ENCODE data around the gene INS. TPM values are rescaled to one million over a fixed set of nuclear protein-coding genes. Genes with fewer than 3 reads are reported as not detected.

The INS gene
- total and polyA plus RNA-seq, 2 of the 4 experiments (the other 2 are of a cell fraction) = not detected

DNA sequence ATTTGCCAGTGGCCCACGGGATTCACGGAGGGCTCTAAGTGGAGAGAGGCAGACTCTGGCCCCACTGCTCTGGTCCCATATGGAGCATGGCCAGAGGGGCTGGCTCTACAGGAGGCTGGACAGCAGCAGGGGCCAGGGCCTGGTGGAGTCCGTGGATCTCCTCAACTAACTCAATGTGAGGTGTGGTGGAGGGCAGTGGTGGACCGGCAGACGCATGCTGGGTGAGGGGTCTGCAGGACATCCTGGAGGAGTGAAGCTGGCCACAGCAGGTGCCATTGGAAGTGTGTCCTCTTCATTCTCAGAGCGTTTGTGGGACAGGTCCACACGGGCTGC lies 37.4 kb downstream of the INS start:
- Histone ChIP-seq H3K4ac (ENCODE audit: low read depth, low read length) (no peak overlapping the region), H2BK120ac (ENCODE audit: low read depth, low read length) (no peak overlapping the region), H4K91ac (ENCODE audit: insufficient read depth, low read depth, low read length) (no peak overlapping the region), H3K56ac (ENCODE audit: extremely low read depth, insufficient read depth, low read length) (no peak overlapping the region), H2BK20ac (ENCODE audit: low read depth, low read length) (no peak overlapping the region), H3K18ac (ENCODE audit: low read depth, low read length) (no peak overlapping the region), H3K4me2 (ENCODE audit: low read depth, low read length) (no peak overlapping the region), H3K9me1 (ENCODE audit: insufficient read depth, low read length) (no peaks in the 10 kb centered on the region), H3K9me3 (ENCODE audit: control insufficient read depth, insufficient read depth, low read length) (no peaks in the 10 kb centered on the region), H4K20me1 (ENCODE audit: insufficient read depth, low read length) (no peaks in the 10 kb centered on the region), H3K9ac (ENCODE audit: low read depth, low read length) (no peak overlapping the region), H3K79me1 (ENCODE audit: low read depth in 1 of 2, low read length in 2 of 2) (no peaks in the 10 kb centered on the region), H2AK9ac (replicated peaks; ENCODE audit: low read depth, low read length, poor library complexity) (no peak overlapping the region), H3K4me3 (ENCODE audit: insufficient read depth, low read depth, low read length) (no peak overlapping the region), H2BK15ac (ENCODE audit: low read depth, low read length) (no peak overlapping the region), H2BK5ac (ENCODE audit: low read depth, low read length, poor library complexity, severe bottlenecking) (no peak overlapping the region), H2AK5ac (ENCODE audit: low read depth, low read length) (no peak overlapping the region), H3K23ac (ENCODE audit: low read depth, low read length) (no peak overlapping the region), H4K5ac (ENCODE audit: low read depth, low read length) (no peak overlapping the region), H3K4me1 (ENCODE audit: control insufficient read depth, insufficient read depth, low read length) (peaks cover 11% of the 10 kb centered on the region), H4K8ac (ENCODE audit: low read depth in 2 of 2, low read length in 2 of 2) (no peak overlapping the region), H3K36me3 (ENCODE audit: control insufficient read depth, insufficient read depth, low read length) (no peaks in the 10 kb centered on the region), H3K27me3 (ENCODE audit: control insufficient read depth, insufficient read depth, low read length) (peaks cover 8% of the 10 kb centered on the region; the same call in 1 of the 2 replicates), H3K27ac (ENCODE audit: insufficient read depth, low read length) (no peak overlapping the region), H3K14ac (replicated peaks; ENCODE audit: low read depth, low read length) (no peak overlapping the region), H2AFZ (replicated peaks; ENCODE audit: low read length, poor library complexity) (no peak overlapping the region)
- no peak for TF ChIP-seq MAFK (IDR thresholded peaks at IDR 0.05; ENCODE audit: low read depth, low read length)
- POLR2A ChIA-PET (ENCODE audit: unreplicated experiment) = no interaction called here
- in situ Hi-C loops (cut with MboI; ENCODE audit: low sequenced_read_pairs) (no loop called here), dilution Hi-C loops (cut with HindIII; ENCODE audit: low sequenced_read_pairs, unreplicated experiment) (no loop called here), intact Hi-C loops (cut with micrococcal nuclease) (loop anchor here (2.0 to 5.0 kb wide), 2 partner anchors 27 to 46 kb away; no protein-coding TSS in a partner anchor)
- no peak for ATAC-seq (ENCODE audit: low read depth)
- 92% methylated on average over 5 of the region's 7 CpGs; no CpG with 5 or more reads in 1 of the 2 experiments for WGBS, 2 experiments (ENCODE audit: extremely low coverage in 2 of 2, insufficient read length in 1 of 2)
- no TSS peak for BruUV-seq (replicated peaks)
- no peak for DNase-seq
- CTCF ChIA-PET = no interaction called here

Data from IMR-90 (cell line).